GM12878 (cell line): ENCODE results near the gene RAB11A. TPM values are rescaled to one million over a fixed set of nuclear protein-coding genes. Genes with fewer than 3 reads are reported as not detected.

Experiments used
- BACH1 ChIP-seq: fragments of 450-650 bp; IDR thresholded peaks from 2 replicates; pipeline ENCODE4 v1.6.1; 2017; ENCODE audit warnings: mild to moderate bottlenecking, borderline replicate concordance
- HDAC2 ChIP-seq: fragments of 200-600 bp; sonication (generic); IDR thresholded peaks from 2 replicates; pipeline ENCODE4 v1.6.1; 2017
- IKZF1 ChIP-seq: fragments of 450-650 bp; conservative IDR thresholded peaks from 2 replicates; pipeline ENCODE4 v1.6.1; 2017; ENCODE audit warnings: antibody characterized with exemption, mild to moderate bottlenecking
- NR2C1 ChIP-seq: fragments of 450-650 bp; IDR thresholded peaks from 2 replicates; pipeline ENCODE4 v1.6.1; 2017; ENCODE audit warnings: antibody characterized with exemption, mild to moderate bottlenecking, moderate library complexity
- NR2F1 ChIP-seq: fragments of 450-650 bp; conservative IDR thresholded peaks from 2 replicates; pipeline ENCODE4 v1.6.1; 2017; ENCODE audit warnings: mild to moderate bottlenecking
- SMARCA5 ChIP-seq: fragments of 450-650 bp; IDR thresholded peaks from 2 replicates; pipeline ENCODE4 v1.6.1; 2017; ENCODE audit warnings: mild to moderate bottlenecking
- SREBF2 ChIP-seq: IDR thresholded peaks from 2 replicates; pipeline ENCODE4 v1.6.1; 2012; ENCODE audit warnings: mild to moderate bottlenecking, low read length
- SUZ12 ChIP-seq: fragments of 200-600 bp; sonication (generic); IDR thresholded peaks from one replicate; pipeline ENCODE4 v1.6.1; 2018; ENCODE audit warnings: antibody characterized with exemption, mild to moderate bottlenecking; ENCODE audit not compliant: unreplicated experiment
- ZBED1 ChIP-seq: IDR thresholded peaks from 2 replicates; pipeline ENCODE4 v1.6.1; 2016; ENCODE audit warnings: borderline replicate concordance
- polyA plus RNA-seq, 11 experiments: library from polyadenylated mRNA; depleted of rRNA in 4 of 11; unstranded in 6 of 11; stranded (reverse) in 5 of 11; fragments of >200 nt; fragmentation: Nextera tagmentation in 4 of 11; fragmentation: Illumina TruSeq in 1 of 11; extraction: Ambion mirVana in 4 of 11; extraction: Trizol in 1 of 11; gene quantifications; 1 replicate in 1 of 11; 2 replicates in 10 of 11; pipeline versions ENCODE4 v1.2.1 to v1.2.3, GENCODE V29; 2011 to 2016; ENCODE audit warnings: inconsistent platforms in 2 of 11, missing spikeins in 2 of 11, low read depth in 1 of 11
- total RNA-seq, 4 experiments: library from RNA; depleted of rRNA in 3 of 4; stranded (reverse); fragments of >200 nt in 3 of 4; fragmentation: Illumina TruSeq in 1 of 4; extraction: Trizol in 1 of 4; gene quantifications; 2 replicates each; pipeline versions ENCODE4 v1.2.1 to v1.2.3, GENCODE V29; 2013 to 2021
- TF ChIP-seq, protein P1 (sequence below): fragments of 450-650 bp; IDR thresholded peaks from 2 replicates; pipeline ENCODE4 v1.6.1; 2016; ENCODE audit warnings: mild to moderate bottlenecking
- TF ChIP-seq, protein P2 (sequence below): fragments of 450-650 bp; formaldehyde crosslinking; IDR thresholded peaks from 2 replicates; pipeline ENCODE4 v1.4.0; 2022; ENCODE audit warnings: mild to moderate bottlenecking, moderate library complexity
- TF ChIP-seq, protein P3 (sequence below): IDR thresholded peaks from 2 replicates; pipeline ENCODE4 v1.6.1; 2011; ENCODE audit warnings: mild to moderate bottlenecking, low read depth, low read length, moderate library complexity; ENCODE audit not compliant: insufficient replicate concordance
- TF ChIP-seq, protein P4 (sequence below): IDR thresholded peaks from 2 replicates; pipeline ENCODE4 v1.6.1; 2012; ENCODE audit warnings: improper control_type of control experiment, low read depth, low read length; ENCODE audit not compliant: insufficient replicate concordance
- TF ChIP-seq, protein P5 (sequence below): IDR thresholded peaks from 2 replicates; pipeline ENCODE4 v1.6.1; 2012; ENCODE audit warnings: low read length, inconsistent platforms
- TF ChIP-seq, protein P6 (sequence below): IDR thresholded peaks from 2 replicates; pipeline ENCODE4 v1.6.1; 2012; ENCODE audit warnings: low read depth, low read length, improper control_type of control experiment
- TF ChIP-seq, protein P7 (sequence below): IDR thresholded peaks from 2 replicates; pipeline ENCODE4 v1.6.1; 2011; ENCODE audit warnings: low read depth, mild to moderate bottlenecking, low read length, moderate library complexity, borderline replicate concordance; ENCODE audit errors: extremely low read depth

RAB11A gene
- total and polyA plus RNA-seq, 10 of the 15 experiments (the other 5 are each of a cell fraction or from before 2014, with no cell fraction given), result 128 to 387 (median 224) TPM

DNA sequence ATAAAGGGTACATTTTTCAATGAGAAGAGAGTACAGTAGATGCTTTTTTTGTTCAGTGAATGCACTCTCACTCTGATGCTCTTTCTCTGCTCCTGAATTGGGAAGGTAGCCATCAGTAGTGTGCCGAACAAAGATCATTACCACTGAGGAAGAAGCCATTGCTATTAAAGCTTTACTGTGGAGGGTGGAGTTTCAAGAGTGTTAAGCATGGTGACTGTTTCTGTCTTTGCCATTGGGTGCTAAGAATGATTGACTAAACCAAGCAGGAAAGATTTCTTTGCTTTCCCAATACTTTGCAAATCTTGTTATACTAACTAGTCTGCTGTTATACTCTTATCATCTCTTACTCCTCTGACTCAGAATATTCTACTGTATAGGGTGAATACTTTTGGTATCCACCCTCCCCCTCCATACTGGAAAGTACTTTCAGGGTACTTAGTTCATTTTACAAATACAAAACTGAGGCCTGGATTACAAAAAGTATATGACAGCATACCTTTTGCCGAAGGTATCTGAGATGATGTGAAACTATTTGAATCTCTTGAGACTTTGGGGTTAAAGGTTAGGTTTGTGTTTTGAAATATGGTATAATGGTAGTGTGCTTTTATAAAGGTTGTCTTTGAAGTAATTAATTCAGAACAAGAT, 1.7 kb downstream of the RAB11A start (continued):
- TF ChIP-seq, protein P1, sequence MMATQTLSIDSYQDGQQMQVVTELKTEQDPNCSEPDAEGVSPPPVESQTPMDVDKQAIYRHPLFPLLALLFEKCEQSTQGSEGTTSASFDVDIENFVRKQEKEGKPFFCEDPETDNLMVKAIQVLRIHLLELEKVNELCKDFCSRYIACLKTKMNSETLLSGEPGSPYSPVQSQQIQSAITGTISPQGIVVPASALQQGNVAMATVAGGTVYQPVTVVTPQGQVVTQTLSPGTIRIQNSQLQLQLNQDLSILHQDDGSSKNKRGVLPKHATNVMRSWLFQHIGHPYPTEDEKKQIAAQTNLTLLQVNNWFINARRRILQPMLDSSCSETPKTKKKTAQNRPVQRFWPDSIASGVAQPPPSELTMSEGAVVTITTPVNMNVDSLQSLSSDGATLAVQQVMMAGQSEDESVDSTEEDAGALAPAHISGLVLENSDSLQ, result peak; percentile 84
- TF ChIP-seq SMARCA5 (no peak), IKZF1 (no peak), NR2C1 (peak; percentile 63), BACH1 (no peak), NR2F1 (peak; percentile 37; the same call in 1 of the 2 replicates), HDAC2 (no peak), ZBED1 (no peak), SUZ12 (no peak), SREBF2 (no peak)
- TF ChIP-seq, protein P2, sequence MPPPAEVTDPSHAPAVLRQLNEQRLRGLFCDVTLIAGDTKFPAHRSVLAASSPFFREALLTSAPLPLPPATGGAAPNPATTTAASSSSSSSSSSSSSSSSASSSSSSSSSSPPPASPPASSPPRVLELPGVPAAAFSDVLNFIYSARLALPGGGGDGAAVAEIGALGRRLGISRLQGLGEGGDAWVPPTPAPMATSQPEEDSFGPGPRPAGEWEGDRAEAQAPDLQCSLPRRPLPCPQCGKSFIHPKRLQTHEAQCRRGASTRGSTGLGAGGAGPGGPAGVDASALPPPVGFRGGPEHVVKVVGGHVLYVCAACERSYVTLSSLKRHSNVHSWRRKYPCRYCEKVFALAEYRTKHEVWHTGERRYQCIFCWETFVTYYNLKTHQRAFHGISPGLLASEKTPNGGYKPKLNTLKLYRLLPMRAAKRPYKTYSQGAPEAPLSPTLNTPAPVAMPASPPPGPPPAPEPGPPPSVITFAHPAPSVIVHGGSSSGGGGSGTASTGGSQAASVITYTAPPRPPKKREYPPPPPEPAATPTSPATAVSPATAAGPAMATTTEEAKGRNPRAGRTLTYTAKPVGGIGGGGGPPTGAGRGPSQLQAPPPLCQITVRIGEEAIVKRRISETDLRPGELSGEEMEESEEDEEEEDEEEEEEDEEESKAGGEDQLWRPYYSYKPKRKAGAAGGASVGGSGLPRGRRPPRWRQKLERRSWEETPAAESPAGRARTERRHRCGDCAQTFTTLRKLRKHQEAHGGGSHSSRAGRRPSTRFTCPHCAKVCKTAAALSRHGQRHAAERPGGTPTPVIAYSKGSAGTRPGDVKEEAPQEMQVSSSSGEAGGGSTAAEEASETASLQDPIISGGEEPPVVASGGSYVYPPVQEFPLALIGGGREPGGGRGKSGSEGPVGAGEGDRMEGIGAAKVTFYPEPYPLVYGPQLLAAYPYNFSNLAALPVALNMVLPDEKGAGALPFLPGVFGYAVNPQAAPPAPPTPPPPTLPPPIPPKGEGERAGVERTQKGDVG (CRISPR knock-in tag), result no peak
- TF ChIP-seq, protein P3, sequence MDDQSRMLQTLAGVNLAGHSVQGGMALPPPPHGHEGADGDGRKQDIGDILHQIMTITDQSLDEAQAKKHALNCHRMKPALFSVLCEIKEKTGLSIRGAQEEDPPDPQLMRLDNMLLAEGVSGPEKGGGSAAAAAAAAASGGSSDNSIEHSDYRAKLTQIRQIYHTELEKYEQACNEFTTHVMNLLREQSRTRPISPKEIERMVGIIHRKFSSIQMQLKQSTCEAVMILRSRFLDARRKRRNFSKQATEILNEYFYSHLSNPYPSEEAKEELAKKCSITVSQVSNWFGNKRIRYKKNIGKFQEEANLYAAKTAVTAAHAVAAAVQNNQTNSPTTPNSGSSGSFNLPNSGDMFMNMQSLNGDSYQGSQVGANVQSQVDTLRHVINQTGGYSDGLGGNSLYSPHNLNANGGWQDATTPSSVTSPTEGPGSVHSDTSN, result no peak
- TF ChIP-seq, protein P4, sequence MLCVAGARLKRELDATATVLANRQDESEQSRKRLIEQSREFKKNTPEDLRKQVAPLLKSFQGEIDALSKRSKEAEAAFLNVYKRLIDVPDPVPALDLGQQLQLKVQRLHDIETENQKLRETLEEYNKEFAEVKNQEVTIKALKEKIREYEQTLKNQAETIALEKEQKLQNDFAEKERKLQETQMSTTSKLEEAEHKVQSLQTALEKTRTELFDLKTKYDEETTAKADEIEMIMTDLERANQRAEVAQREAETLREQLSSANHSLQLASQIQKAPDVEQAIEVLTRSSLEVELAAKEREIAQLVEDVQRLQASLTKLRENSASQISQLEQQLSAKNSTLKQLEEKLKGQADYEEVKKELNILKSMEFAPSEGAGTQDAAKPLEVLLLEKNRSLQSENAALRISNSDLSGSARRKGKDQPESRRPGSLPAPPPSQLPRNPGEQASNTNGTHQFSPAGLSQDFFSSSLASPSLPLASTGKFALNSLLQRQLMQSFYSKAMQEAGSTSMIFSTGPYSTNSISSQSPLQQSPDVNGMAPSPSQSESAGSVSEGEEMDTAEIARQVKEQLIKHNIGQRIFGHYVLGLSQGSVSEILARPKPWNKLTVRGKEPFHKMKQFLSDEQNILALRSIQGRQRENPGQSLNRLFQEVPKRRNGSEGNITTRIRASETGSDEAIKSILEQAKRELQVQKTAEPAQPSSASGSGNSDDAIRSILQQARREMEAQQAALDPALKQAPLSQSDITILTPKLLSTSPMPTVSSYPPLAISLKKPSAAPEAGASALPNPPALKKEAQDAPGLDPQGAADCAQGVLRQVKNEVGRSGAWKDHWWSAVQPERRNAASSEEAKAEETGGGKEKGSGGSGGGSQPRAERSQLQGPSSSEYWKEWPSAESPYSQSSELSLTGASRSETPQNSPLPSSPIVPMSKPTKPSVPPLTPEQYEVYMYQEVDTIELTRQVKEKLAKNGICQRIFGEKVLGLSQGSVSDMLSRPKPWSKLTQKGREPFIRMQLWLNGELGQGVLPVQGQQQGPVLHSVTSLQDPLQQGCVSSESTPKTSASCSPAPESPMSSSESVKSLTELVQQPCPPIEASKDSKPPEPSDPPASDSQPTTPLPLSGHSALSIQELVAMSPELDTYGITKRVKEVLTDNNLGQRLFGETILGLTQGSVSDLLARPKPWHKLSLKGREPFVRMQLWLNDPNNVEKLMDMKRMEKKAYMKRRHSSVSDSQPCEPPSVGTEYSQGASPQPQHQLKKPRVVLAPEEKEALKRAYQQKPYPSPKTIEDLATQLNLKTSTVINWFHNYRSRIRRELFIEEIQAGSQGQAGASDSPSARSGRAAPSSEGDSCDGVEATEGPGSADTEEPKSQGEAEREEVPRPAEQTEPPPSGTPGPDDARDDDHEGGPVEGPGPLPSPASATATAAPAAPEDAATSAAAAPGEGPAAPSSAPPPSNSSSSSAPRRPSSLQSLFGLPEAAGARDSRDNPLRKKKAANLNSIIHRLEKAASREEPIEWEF, result no peak
- TF ChIP-seq, protein P5, sequence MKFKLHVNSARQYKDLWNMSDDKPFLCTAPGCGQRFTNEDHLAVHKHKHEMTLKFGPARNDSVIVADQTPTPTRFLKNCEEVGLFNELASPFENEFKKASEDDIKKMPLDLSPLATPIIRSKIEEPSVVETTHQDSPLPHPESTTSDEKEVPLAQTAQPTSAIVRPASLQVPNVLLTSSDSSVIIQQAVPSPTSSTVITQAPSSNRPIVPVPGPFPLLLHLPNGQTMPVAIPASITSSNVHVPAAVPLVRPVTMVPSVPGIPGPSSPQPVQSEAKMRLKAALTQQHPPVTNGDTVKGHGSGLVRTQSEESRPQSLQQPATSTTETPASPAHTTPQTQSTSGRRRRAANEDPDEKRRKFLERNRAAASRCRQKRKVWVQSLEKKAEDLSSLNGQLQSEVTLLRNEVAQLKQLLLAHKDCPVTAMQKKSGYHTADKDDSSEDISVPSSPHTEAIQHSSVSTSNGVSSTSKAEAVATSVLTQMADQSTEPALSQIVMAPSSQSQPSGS, result 0 out of 2 replicates have a peak, but pooled peaks have one; percentile 17
- TF ChIP-seq, protein P6, sequence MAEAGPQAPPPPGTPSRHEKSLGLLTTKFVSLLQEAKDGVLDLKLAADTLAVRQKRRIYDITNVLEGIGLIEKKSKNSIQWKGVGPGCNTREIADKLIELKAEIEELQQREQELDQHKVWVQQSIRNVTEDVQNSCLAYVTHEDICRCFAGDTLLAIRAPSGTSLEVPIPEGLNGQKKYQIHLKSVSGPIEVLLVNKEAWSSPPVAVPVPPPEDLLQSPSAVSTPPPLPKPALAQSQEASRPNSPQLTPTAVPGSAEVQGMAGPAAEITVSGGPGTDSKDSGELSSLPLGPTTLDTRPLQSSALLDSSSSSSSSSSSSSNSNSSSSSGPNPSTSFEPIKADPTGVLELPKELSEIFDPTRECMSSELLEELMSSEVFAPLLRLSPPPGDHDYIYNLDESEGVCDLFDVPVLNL, result no peak
- TF ChIP-seq, protein P7, sequence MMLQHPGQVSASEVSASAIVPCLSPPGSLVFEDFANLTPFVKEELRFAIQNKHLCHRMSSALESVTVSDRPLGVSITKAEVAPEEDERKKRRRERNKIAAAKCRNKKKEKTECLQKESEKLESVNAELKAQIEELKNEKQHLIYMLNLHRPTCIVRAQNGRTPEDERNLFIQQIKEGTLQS, result no peak
